ENCODE results near the gene MAFG. TPM values are rescaled to one million over a fixed set of nuclear protein-coding genes. Genes with fewer than 3 reads are reported as not detected.

MAFG gene
- total and polyA plus RNA-seq, 2 of the 13 experiments (the other 11 are each of a cell fraction or from before 2014, with no cell fraction given) = 14.5 to 20.0 TPM

GRCh38 chr17:81934850-81935708 lies 7.5 kb upstream of the MAFG start:
- Histone ChIP-seq H3K4me1 (ENCODE audit: insufficient read depth, low read length) (peaks cover 58% of the 10 kb centered on the region), H2AFZ (ENCODE audit: low read length) (no peak overlapping the region), H4K20me1 (ENCODE audit: insufficient read depth, low read length) (peaks cover 5% of the 10 kb centered on the region; the same call in 1 of the 2 replicates), H3K36me3 (replicated peaks in 1 of 2; ENCODE audit: control insufficient read depth in 1 of 2, insufficient read depth in 2 of 2, low read length in 2 of 2) (peaks cover 11 to 28% of the 10 kb centered on the region in 2 experiments), H3K27ac (ENCODE audit: extremely low read length, insufficient read depth, low read length) (no peak overlapping the region), H3K79me2 (ENCODE audit: insufficient read depth, low read length) (peaks cover 19% of the 10 kb centered on the region), H3K4me3 (replicated peaks in 1 of 3; ENCODE audit: insufficient read depth in 1 of 3, low read depth in 2 of 3, low read length in 3 of 3) (peak overlapping the region in 1 of 3 experiments; percentile 88; a peak in 2 of 6 replicates), H3K27me3 (ENCODE audit: control insufficient read depth in 1 of 2, insufficient read depth in 2 of 2, low read length in 2 of 2) (peaks cover 9 to 21% of the 10 kb centered on the region in 2 experiments; a peak in 4 of 5 replicates), H3K9ac (ENCODE audit: insufficient read depth, low read depth, low read length) (peak overlapping the region; percentile 83; the same call in 1 of the 2 replicates), H3K9me3 (ENCODE audit: low read length) (no peaks in the 10 kb centered on the region), H3K4me2 (ENCODE audit: low read depth, low read length) (peak overlapping the region; percentile 86)
- BruUV-seq (replicated peaks) = no TSS peak
- WGBS (ENCODE audit: low lambda C conversion rate) = 97% methylated on average over 34 of the region's 38 CpGs
- no peak for ATAC-seq
- intact Hi-C loops (cut with micrococcal nuclease; ENCODE audit: unreplicated experiment) = no loop called here
- ChIA-PET CTCF (ENCODE audit: low intra/inter-chr PET ratio, low total read pairs) (no interaction called here), POLR2A (interaction anchor here (0.7 to 4.0 kb wide), 5 partner anchors 9 to 88 kb away, joined by 3 to 71 read pairs (median 13); partner anchors contain the start of genes CENPX, LRRC45, MAFG and SIRT7)
- in situ Hi-C loops (cut with HindIII; ENCODE audit: extremely low pct_ligation_motif_present, low pct_unique_long_range_greater_than_20kb) = no loop called here
- FAIRE-seq = no peak
- DNase-seq (ENCODE audit: low spot score) = no peak
- TF ChIP-seq AGO2 (optimal IDR thresholded peaks at IDR 0.05; ENCODE audit: low read depth, low read length) (peak; percentile 81), ZNF180 (CRISPR knock-in tag; IDR thresholded peaks at IDR 0.05; ENCODE audit: borderline replicate concordance, low read depth) (no peak), CREBL2 (CRISPR knock-in tag; IDR thresholded peaks at IDR 0.05; ENCODE audit: borderline replicate concordance) (no peak), ZNF605 (CRISPR knock-in tag; IDR thresholded peaks at IDR 0.05) (no peak), FOXC1 (CRISPR knock-in tag; IDR thresholded peaks at IDR 0.05; ENCODE audit: borderline replicate concordance) (no peak), ZNF891 (CRISPR knock-in tag; IDR thresholded peaks at IDR 0.05) (no peak), THAP7 (CRISPR knock-in tag; IDR thresholded peaks at IDR 0.05) (no peak), SKIL (CRISPR knock-in tag; IDR thresholded peaks at IDR 0.05; ENCODE audit: borderline replicate concordance) (peak; percentile 28; the same call in 1 of the 2 replicates), ARID4A (CRISPR knock-in tag; IDR thresholded peaks at IDR 0.05; ENCODE audit: borderline replicate concordance) (0 out of 2 replicates have a peak, but pooled peaks have one; percentile 13), ZNF468 (CRISPR knock-in tag; IDR thresholded peaks at IDR 0.05) (no peak), POLR2AphosphoS2 (IDR thresholded peaks at IDR 0.05; ENCODE audit: low read depth, low read length) (no peak), ZNF337 (CRISPR knock-in tag; IDR thresholded peaks at IDR 0.05; ENCODE audit: borderline replicate concordance, low read depth) (no peak), ZNF569 (CRISPR knock-in tag; IDR thresholded peaks at IDR 0.05; ENCODE audit: borderline replicate concordance) (no peak), ZNF546 (CRISPR knock-in tag; conservative IDR thresholded peaks at IDR 0.05) (no peak), ZNF883 (CRISPR knock-in tag; IDR thresholded peaks at IDR 0.05; ENCODE audit: not compliant biosample characterization) (no peak)

All from HepG2 (cell line).